PC-9 (cell line): ENCODE results near the gene PUDP.

ENCODE experiments used
- EZH2 ChIP-seq: fragments of 200-600 bp; sonication (generic); IDR thresholded peaks from 2 replicates; pipeline ENCODE4 v1.8.0; 2017; ENCODE audit warnings: antibody characterized with exemption, low read depth
- TF ChIP-seq, protein P1 (sequence below): fragments of 200-600 bp; sonication (generic); conservative IDR thresholded peaks from 2 replicates; pipeline ENCODE4 v1.6.1; 2017; ENCODE audit warnings: mixed run types, antibody characterized with exemption, mild to moderate bottlenecking, moderate library complexity

DNA sequence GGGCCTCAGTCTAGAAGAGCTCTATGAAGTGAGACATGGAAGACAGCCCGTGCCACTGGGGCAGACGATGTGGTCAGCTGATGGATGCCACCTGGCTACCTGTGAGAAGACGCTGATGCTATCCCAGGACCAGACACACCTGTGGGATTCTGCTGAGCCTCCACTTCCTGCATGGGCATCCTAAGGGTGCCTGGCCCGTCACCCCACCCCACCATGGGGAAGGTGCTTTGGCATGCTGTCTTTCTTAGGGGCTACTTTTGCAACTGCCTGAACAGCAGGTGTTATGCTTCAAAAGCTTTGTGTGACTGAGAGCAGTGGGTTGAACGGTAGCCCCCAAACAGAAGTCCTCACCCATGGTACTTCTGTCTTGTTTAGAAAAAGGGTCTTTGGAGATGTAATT lies 65.4 kb downstream of the PUDP start:
- no peak for TF ChIP-seq EZH2
- TF ChIP-seq, protein P1, sequence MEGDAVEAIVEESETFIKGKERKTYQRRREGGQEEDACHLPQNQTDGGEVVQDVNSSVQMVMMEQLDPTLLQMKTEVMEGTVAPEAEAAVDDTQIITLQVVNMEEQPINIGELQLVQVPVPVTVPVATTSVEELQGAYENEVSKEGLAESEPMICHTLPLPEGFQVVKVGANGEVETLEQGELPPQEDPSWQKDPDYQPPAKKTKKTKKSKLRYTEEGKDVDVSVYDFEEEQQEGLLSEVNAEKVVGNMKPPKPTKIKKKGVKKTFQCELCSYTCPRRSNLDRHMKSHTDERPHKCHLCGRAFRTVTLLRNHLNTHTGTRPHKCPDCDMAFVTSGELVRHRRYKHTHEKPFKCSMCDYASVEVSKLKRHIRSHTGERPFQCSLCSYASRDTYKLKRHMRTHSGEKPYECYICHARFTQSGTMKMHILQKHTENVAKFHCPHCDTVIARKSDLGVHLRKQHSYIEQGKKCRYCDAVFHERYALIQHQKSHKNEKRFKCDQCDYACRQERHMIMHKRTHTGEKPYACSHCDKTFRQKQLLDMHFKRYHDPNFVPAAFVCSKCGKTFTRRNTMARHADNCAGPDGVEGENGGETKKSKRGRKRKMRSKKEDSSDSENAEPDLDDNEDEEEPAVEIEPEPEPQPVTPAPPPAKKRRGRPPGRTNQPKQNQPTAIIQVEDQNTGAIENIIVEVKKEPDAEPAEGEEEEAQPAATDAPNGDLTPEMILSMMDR: no peak
